Hepatocyte (in vitro differentiated cells): ENCODE data around the gene ZNF550. TPM values are rescaled to one million over a fixed set of nuclear protein-coding genes. Genes with fewer than 3 reads are reported as not detected.
"Not testable (repeated sequence)": the region's sequence is repeated elsewhere in the genome, so short reads cannot be mapped to it uniquely, and the experiment has no call there.

Experiments used
- DNase-seq: peaks from one replicate; pipeline ENCODE4 v3.0.0-alpha.2; 2016; ENCODE audit warnings: low spot score
- H2AFZ ChIP-seq: fragments of 200-600 bp; sonication (generic); 2 replicates; pipeline ENCODE4 v1.6.0; 2016; ENCODE audit warnings: antibody characterized with exemption, mild to moderate bottlenecking
- H3K27ac ChIP-seq: fragments of 200-600 bp; sonication (generic); 2 replicates; pipeline ENCODE4 v1.5.1; 2016; ENCODE audit warnings: mild to moderate bottlenecking
- H3K27me3 ChIP-seq: fragments of 200-600 bp; sonication (generic); 2 replicates; pipeline ENCODE4 v1.6.1; 2016
- H3K36me3 ChIP-seq: fragments of 200-600 bp; sonication (generic); replicated peaks from 2 replicates; pipeline ENCODE4 v1.5.1; 2016; ENCODE audit warnings: low read depth; ENCODE audit not compliant: insufficient read depth
- H3K4me1 ChIP-seq: fragments of 200-600 bp; sonication (generic); 2 replicates; pipeline ENCODE4 v1.5.1; 2016; ENCODE audit warnings: mild to moderate bottlenecking, moderate library complexity; ENCODE audit not compliant: insufficient read depth
- H3K4me2 ChIP-seq: fragments of 200-600 bp; sonication (generic); 2 replicates; pipeline ENCODE4 v1.6.0; 2016
- H3K4me3 ChIP-seq: fragments of 200-600 bp; sonication (generic); 2 replicates; pipeline ENCODE4 v1.5.1; 2016; ENCODE audit warnings: mild to moderate bottlenecking
- H3K79me2 ChIP-seq: fragments of 200-600 bp; sonication (generic); 2 replicates; pipeline ENCODE4 v1.6.0; 2017; ENCODE audit warnings: mild to moderate bottlenecking
- H3K9me2 ChIP-seq: fragments of 200-600 bp; sonication (generic); replicated peaks from 2 replicates; pipeline ENCODE4 v1.6.0; 2017; ENCODE audit warnings: mild to moderate bottlenecking; ENCODE audit not compliant: insufficient read depth
- H3K9me3 ChIP-seq: fragments of 200-600 bp; sonication (generic); 2 replicates; pipeline ENCODE4 v1.5.1; 2016; ENCODE audit warnings: low read depth, mild to moderate bottlenecking
- H4K20me1 ChIP-seq: fragments of 200-600 bp; sonication (generic); 2 replicates; pipeline ENCODE4 v1.6.0; 2016; ENCODE audit warnings: mild to moderate bottlenecking; ENCODE audit not compliant: insufficient read depth, poor library complexity, severe bottlenecking
- WGBS: methylation state at CpG from one replicate; pipeline ENCODE4 v1.1.6; 2016; ENCODE audit warnings: low lambda C conversion rate; ENCODE audit errors: missing lambda C conversion rate; 5-methylcytosine and 5-hydroxymethylcytosine counted together
- polyA plus RNA-seq: library from polyadenylated mRNA; unstranded; fragments of >200 nt; fragmentation: Nextera tagmentation; extraction: Ambion mirVana; gene quantifications from 2 replicates; pipeline ENCODE4 v1.2.1, GENCODE V29; 2016
- total RNA-seq: library from RNA; depleted of rRNA; stranded (reverse); fragments of >200 nt; gene quantifications from 2 replicates; pipeline ENCODE4 v1.2.3, GENCODE V29; 2014

Gene ZNF550
- total and polyA plus RNA-seq, 2 experiments from 2014 or later = 5.2 to 5.9 TPM

- not testable (repeated sequence) for H3K27ac ChIP-seq, H3K4me1 ChIP-seq, H3K4me3 ChIP-seq, H2AFZ ChIP-seq, DNase-seq, H3K36me3 ChIP-seq, H4K20me1 ChIP-seq, H3K9me2 ChIP-seq, H3K27me3 ChIP-seq, H3K4me2 ChIP-seq
- Histone ChIP-seq H3K79me2 (peaks cover 26% of the 10 kb centered on the region), H3K9me3 (peaks cover 11% of the 10 kb centered on the region)
Observed at GRCh38 chr19:57499332-57499679, 60.4 kb downstream of the ZNF550 start.

- Histone ChIP-seq H3K4me2 (peak overlapping the region; percentile 85), H3K4me3 (peak overlapping the region; percentile 26), H3K79me2 (peaks cover 21% of the 10 kb centered on the region)
- not testable (repeated sequence) for H3K27ac ChIP-seq, H3K27me3 ChIP-seq, H3K36me3 ChIP-seq, H4K20me1 ChIP-seq, H2AFZ ChIP-seq, DNase-seq, H3K9me3 ChIP-seq, H3K9me2 ChIP-seq, H3K4me1 ChIP-seq
- WGBS = no CpG with 5 or more reads among the region's 1 CpG
Observed at GRCh38 chr19:57488299-57488644, 71.4 kb downstream of the ZNF550 start.

DNA sequence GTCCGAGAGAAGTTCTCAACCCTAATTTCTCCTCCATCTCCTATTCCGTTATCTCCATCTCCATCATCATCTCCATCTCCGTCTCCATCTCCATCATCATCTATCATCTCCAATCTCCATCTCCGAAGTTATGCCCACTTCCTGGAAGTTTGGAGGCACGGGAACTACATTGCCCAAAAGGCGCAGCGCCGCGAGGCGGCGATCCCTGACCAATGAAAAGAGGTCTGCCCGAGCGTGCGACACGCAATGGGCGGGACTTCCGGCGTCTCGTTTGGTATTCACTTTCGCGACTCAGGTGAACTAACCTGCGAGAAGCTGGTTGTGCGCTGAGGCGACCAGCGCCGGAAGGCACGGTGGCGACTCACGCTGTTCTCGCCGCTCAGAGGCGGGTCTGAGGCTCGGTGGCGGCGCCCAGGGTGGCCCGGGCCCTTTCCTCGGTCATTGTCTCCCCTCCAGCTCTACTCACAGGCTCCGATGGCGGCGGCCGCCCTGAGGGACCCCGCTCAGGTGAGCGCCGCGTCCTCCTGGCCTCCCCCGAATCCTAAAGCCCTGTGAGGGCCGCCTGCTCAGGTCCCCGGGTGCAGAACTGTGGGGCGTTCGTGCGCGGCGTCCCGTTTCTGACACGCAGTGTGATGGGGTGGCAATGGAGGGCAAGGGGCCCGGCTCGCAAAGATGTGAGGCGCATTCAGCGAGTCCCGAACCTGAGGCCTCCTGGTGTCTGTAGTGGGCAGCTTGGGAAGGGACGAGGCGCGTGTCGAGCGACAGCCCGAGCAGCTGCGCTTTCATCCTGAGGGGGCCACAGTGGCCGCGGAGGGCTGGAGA lies 72.0 kb downstream of the ZNF550 start, which contains the start of gene ZNF419:
Gene ZNF419 (plus strand): TSS at position 274 of the 822 bp plus-strand sequence. CDS start 201 bp downstream, at position 475.
- H4K20me1 ChIP-seq, H3K9me2 ChIP-seq, H3K27me3 ChIP-seq, H3K4me1 ChIP-seq, H3K9me3 ChIP-seq, H3K36me3 ChIP-seq: not testable (repeated sequence)
- peak; percentile 94 for DNase-seq
- H3K79me2 ChIP-seq = peaks cover 21% of the 10 kb centered on the region
- H3K27ac ChIP-seq = peak within 1 kb of the TSS; percentile 87
- WGBS = 3% methylated on average over 59 of the region's 69 CpGs
- peak within 1 kb of the TSS; percentile 78 for H3K4me3 ChIP-seq
- H3K4me2 ChIP-seq = peak within 1 kb of the TSS; percentile 85
- H2AFZ ChIP-seq = peak within 1 kb of the TSS; percentile 68

Other genes starting within 250 kb of the ZNF550 start
- gene ZNF543, start 239.4 kb downstream of the ZNF550 start, total RNA-seq = 6.7 and 6.9 TPM in 2 replicates
- 0.61 and 2.6 TPM in 2 replicates for gene ZNF543, start 239.4 kb downstream of the ZNF550 start, polyA plus RNA-seq
- 6.9 and 7.5 TPM in 2 replicates for gene ZNF304, start 208.6 kb downstream of the ZNF550 start, total RNA-seq
- 2.0 and 3.0 TPM in 2 replicates for gene ZNF304, start 208.6 kb downstream of the ZNF550 start, polyA plus RNA-seq
- 19.8 and 27.8 TPM in 2 replicates for gene TRAPPC2B, start 196.3 kb downstream of the ZNF550 start, total RNA-seq
- gene TRAPPC2B, start 196.3 kb downstream of the ZNF550 start, polyA plus RNA-seq = 39.0 and 50.7 TPM in 2 replicates
- 1.6 and 5.2 TPM in 2 replicates for gene ZNF547, start 196.3 kb downstream of the ZNF550 start, total RNA-seq
- gene ZNF547, start 196.3 kb downstream of the ZNF550 start, polyA plus RNA-seq = 0.72 and 1.8 TPM in 2 replicates
- 17.6 and 26.3 TPM in 2 replicates for gene ZNF548, start 170.0 kb downstream of the ZNF550 start, total RNA-seq
- gene ZNF548, start 170.0 kb downstream of the ZNF550 start, polyA plus RNA-seq = 8.1 and 9.3 TPM in 2 replicates
- gene ZNF17, start 148.7 kb downstream of the ZNF550 start, total RNA-seq = 6.9 and 7.2 TPM in 2 replicates
- 1.4 and 2.3 TPM in 2 replicates for gene ZNF17, start 148.7 kb downstream of the ZNF550 start, polyA plus RNA-seq
- gene ZNF749, start 124.5 kb downstream of the ZNF550 start, total RNA-seq = 10.4 and 10.5 TPM in 2 replicates
- gene ZNF749, start 124.5 kb downstream of the ZNF550 start, polyA plus RNA-seq = 3.0 and 7.1 TPM in 2 replicates
- gene VN1R1, start 102.7 kb downstream of the ZNF550 start, total RNA-seq = 1.6 and 2.2 TPM in 2 replicates
- gene VN1R1, start 102.7 kb downstream of the ZNF550 start, polyA plus RNA-seq = 0.65 and 0.83 TPM in 2 replicates
- 18.5 TPM in 2 replicates for gene ZNF772, start 82.3 kb downstream of the ZNF550 start, total RNA-seq
- gene ZNF772, start 82.3 kb downstream of the ZNF550 start, polyA plus RNA-seq = 2.6 and 5.6 TPM in 2 replicates
- gene ZNF419, start 72.1 kb downstream of the ZNF550 start, total RNA-seq = 9.4 and 11.4 TPM in 2 replicates
- gene ZNF419, start 72.1 kb downstream of the ZNF550 start, polyA plus RNA-seq = 9.3 and 9.4 TPM in 2 replicates
- 6.9 and 8.0 TPM in 2 replicates for gene ZNF773, start 59.9 kb downstream of the ZNF550 start, total RNA-seq
- 5.0 and 6.6 TPM in 2 replicates for gene ZNF773, start 59.9 kb downstream of the ZNF550 start, polyA plus RNA-seq
- gene ZNF549, start 32.5 kb downstream of the ZNF550 start, total RNA-seq = 4.3 and 6.4 TPM in 2 replicates
- gene ZNF549, start 32.5 kb downstream of the ZNF550 start, polyA plus RNA-seq = 3.2 and 3.5 TPM in 2 replicates
- 4.7 and 5.8 TPM in 2 replicates for gene ZNF416, start 19.0 kb upstream of the ZNF550 start, total RNA-seq
- 1.9 and 2.5 TPM in 2 replicates for gene ZNF416, start 19.0 kb upstream of the ZNF550 start, polyA plus RNA-seq
- gene ZIK1, start 24.3 kb upstream of the ZNF550 start, total RNA-seq = 5.1 and 7.1 TPM in 2 replicates
- 3.3 and 3.8 TPM in 2 replicates for gene ZIK1, start 24.3 kb upstream of the ZNF550 start, polyA plus RNA-seq
- gene ZNF530, start 40.0 kb upstream of the ZNF550 start, total RNA-seq = 1.3 and 1.8 TPM in 2 replicates
- 1.3 and 2.8 TPM in 2 replicates for gene ZNF530, start 40.0 kb upstream of the ZNF550 start, polyA plus RNA-seq
- gene ZNF134, start 54.4 kb upstream of the ZNF550 start, total RNA-seq = 11.7 and 24.3 TPM in 2 replicates
- 9.7 and 10.7 TPM in 2 replicates for gene ZNF134, start 54.4 kb upstream of the ZNF550 start, polyA plus RNA-seq
- gene ZNF211, start 73.3 kb upstream of the ZNF550 start, total RNA-seq = 9.5 and 17.2 TPM in 2 replicates
- gene ZNF211, start 73.3 kb upstream of the ZNF550 start, polyA plus RNA-seq = 11.9 and 12.2 TPM in 2 replicates
- 0.12 TPM in 1 of 2 replicates, not detected in the other for gene ZSCAN4, start 109.1 kb upstream of the ZNF550 start, total RNA-seq
- gene ZSCAN4, start 109.1 kb upstream of the ZNF550 start, polyA plus RNA-seq = not detected in 2 replicates
- 11.6 and 13.2 TPM in 2 replicates for gene ZNF551, start 122.1 kb upstream of the ZNF550 start, total RNA-seq
- 2.0 and 2.2 TPM in 2 replicates for gene ZNF551, start 122.1 kb upstream of the ZNF550 start, polyA plus RNA-seq
- 10.7 and 11.1 TPM in 2 replicates for gene ZNF154, start 149.3 kb upstream of the ZNF550 start, total RNA-seq
- 3.5 and 5.6 TPM in 2 replicates for gene ZNF154, start 149.3 kb upstream of the ZNF550 start, polyA plus RNA-seq
- 6.7 and 6.8 TPM in 2 replicates for gene ZNF671, start 167.8 kb upstream of the ZNF550 start, total RNA-seq
- 3.9 and 6.7 TPM in 2 replicates for gene ZNF671, start 167.8 kb upstream of the ZNF550 start, polyA plus RNA-seq
- 10.3 and 11.4 TPM in 2 replicates for gene ZNF776, start 187.0 kb upstream of the ZNF550 start, total RNA-seq
- 8.2 and 10.6 TPM in 2 replicates for gene ZNF776, start 187.0 kb upstream of the ZNF550 start, polyA plus RNA-seq
- gene ZNF586, start 209.8 kb upstream of the ZNF550 start, total RNA-seq = 11.4 and 22.5 TPM in 2 replicates
- 8.0 and 11.2 TPM in 2 replicates for gene ZNF586, start 209.8 kb upstream of the ZNF550 start, polyA plus RNA-seq